ENCODE results near the gene SELENOO. TPM values are rescaled to one million over a fixed set of nuclear protein-coding genes. Genes with fewer than 3 reads are reported as not detected.

SELENOO gene
- total RNA-seq, 1 experiment from 2014 or later, result 19.0 TPM

GRCh38 chr22:50183141-50183971 is 17.5 kb upstream of the SELENOO start:
- no peak overlapping the region for H3K4me2 ChIP-seq (ENCODE audit: insufficient read depth, insufficient read length, low read length)
- no peaks in the 10 kb centered on the region for H4K20me1 ChIP-seq (ENCODE audit: control insufficient read depth, insufficient read depth, insufficient read length)
- no peak overlapping the region for H2BK15ac ChIP-seq (ENCODE audit: low read depth, low read length)
- H3K56ac ChIP-seq (ENCODE audit: insufficient read length, low read depth, low read length), result no peak overlapping the region
- H2AFZ ChIP-seq (ENCODE audit: low read length), result no peak overlapping the region
- H3T11ph ChIP-seq (ENCODE audit: low read length), result no peak overlapping the region
- no peaks in the 10 kb centered on the region for H3K79me1 ChIP-seq (ENCODE audit: insufficient read depth, low read depth, low read length, poor library complexity, severe bottlenecking)
- Mint-ChIP-seq H3K27ac (no peak overlapping the region), H3K9me3 (no peaks in the 10 kb centered on the region; a peak in 2 of 5 replicates), H3K27me3 (ENCODE audit: low read depth) (no peaks in the 10 kb centered on the region; the same call in none of the 2 replicates), H3K4me1 (peaks cover 8 to 12% of the 10 kb centered on the region in 2 experiments), H3K4me3 (peak overlapping the region in 1 of 2 experiments; percentile 11; a peak in 1 of 5 replicates), H3K36me3 (ENCODE audit: insufficient read depth in 1 of 3, low read depth in 3 of 3) (peaks cover 0 to 5% (median 2%) of the 10 kb centered on the region in 3 experiments; a peak in 3 of 7 replicates)
- no peak overlapping the region for H2BK20ac ChIP-seq (ENCODE audit: low read depth, low read length, poor library complexity, severe bottlenecking)
- H2BK120ac ChIP-seq (ENCODE audit: low read depth, low read length, poor library complexity, severe bottlenecking), result no peak overlapping the region
- no peak overlapping the region for H3K9ac ChIP-seq (ENCODE audit: extremely low read depth, insufficient read length, low read length)
- WGBS (ENCODE audit: extremely low coverage, insufficient read length, low lambda C conversion rate), result no CpG with 5 or more reads among the region's 19 CpGs
- H2AK5ac ChIP-seq (ENCODE audit: insufficient read length, low read length), result no peak overlapping the region
- no peak for TF ChIP-seq CTCF (conservative IDR thresholded peaks at IDR 0.05)
- H3K9me3 ChIP-seq (ENCODE audit: control insufficient read depth, low read depth, low read length), result no peaks in the 10 kb centered on the region
- no peak overlapping the region for H4K91ac ChIP-seq (ENCODE audit: insufficient read length, low read depth, low read length)
- H4K5ac ChIP-seq (ENCODE audit: insufficient read length, low read depth, low read length), result no peak overlapping the region
- H3K18ac ChIP-seq (ENCODE audit: insufficient read length, low read depth, low read length), result no peak overlapping the region
- no peaks in the 10 kb centered on the region for H3K4me1 ChIP-seq (ENCODE audit: insufficient read depth, low read length)
- H4K8ac ChIP-seq (replicated peaks; ENCODE audit: insufficient read length, low read depth, low read length), result no peak overlapping the region
- H3K4ac ChIP-seq (ENCODE audit: low read depth, low read length), result no peak overlapping the region
- no peak overlapping the region for H3K14ac ChIP-seq (ENCODE audit: insufficient read depth, low read length)
- no peaks in the 10 kb centered on the region for H3K27me3 ChIP-seq (ENCODE audit: insufficient read depth, low read length)
- no peak overlapping the region for H3K27ac ChIP-seq (ENCODE audit: insufficient read length, low read depth, low read length)
- H2BK5ac ChIP-seq (ENCODE audit: insufficient read length, low read length), result no peak overlapping the region
- no peak overlapping the region for H3K23ac ChIP-seq (ENCODE audit: insufficient read length, low read depth, low read length)
- DNase-seq, result no peak
- H2BK12ac ChIP-seq (ENCODE audit: insufficient read length, low read depth, low read length), result no peak overlapping the region
- H3K23me2 ChIP-seq (ENCODE audit: insufficient read length, low read depth, low read length, poor library complexity, severe bottlenecking), result peaks cover 17% of the 10 kb centered on the region
- H3K79me2 ChIP-seq (ENCODE audit: insufficient read depth, low read length), result peaks cover 5% of the 10 kb centered on the region; the same call in 1 of the 2 replicates

Data from H9 (cell line).